GM10847 (cell line): ENCODE measurements around the gene TBC1D22A.

Experiments used
- POLR2A ChIP-seq: IDR thresholded peaks from 2 replicates; pipeline ENCODE4 v1.6.1; 2011; ENCODE audit not compliant: insufficient read length; ENCODE audit errors: extremely low read depth

Gene TBC1D22A

GRCh38 chr22:47019012-47019790 is 256.8 kb downstream of the TBC1D22A start:
- no peak for TF ChIP-seq POLR2A

GRCh38 chr22:47020166-47020565 is 257.7 kb downstream of the TBC1D22A start:
- no peak for TF ChIP-seq POLR2A

- TF ChIP-seq POLR2A = no peak
These were observed 259.1 kb downstream of the TBC1D22A start for GRCh38 chr22:47021371-47022074.

- TF ChIP-seq POLR2A = no peak
These were observed 259.6 kb downstream of the TBC1D22A start for GRCh38 chr22:47022075-47022473.

DNA sequence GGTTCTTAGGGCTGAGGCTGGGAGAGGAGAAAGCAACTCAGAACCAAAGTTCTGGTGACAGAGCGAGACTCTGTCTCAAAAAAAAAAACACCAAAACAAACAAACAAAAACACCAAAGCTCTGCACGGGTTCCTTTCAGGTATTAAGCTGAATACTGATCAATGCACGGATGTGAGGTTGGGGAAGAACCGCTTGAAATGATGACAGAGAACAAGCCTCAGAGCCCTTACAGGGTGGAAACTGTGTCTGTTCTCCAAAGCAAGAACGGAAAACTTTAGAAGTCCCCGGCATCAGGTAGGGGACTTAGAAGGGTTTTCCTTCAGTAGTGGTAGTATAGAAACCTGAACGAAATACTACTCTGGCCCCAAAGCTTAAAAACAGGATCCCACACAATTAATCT is 260.0 kb downstream of the TBC1D22A start:
- TF ChIP-seq POLR2A = no peak

GRCh38 chr22:47023871-47024270 is 261.4 kb downstream of the TBC1D22A start:
- no peak for TF ChIP-seq POLR2A

DNA sequence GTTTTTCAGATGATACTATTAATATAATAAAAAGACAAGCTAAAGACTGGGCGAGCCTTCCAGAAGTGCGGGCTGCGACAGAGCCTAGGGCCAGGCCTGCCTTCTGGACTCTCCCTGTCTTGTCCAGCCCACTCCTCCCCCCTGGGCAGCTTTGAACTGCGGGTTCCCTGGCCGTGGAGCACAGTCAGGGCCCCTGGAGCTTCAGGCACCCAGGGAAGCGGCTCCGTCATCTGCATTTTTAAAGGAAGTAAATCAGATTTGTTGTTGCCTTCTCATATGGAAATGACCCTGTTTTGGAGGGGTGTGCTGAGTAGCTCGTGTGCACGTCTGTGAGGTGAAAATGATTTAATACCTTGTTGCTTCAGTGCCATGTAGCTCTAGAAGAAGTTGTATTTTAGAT is 265.3 kb downstream of the TBC1D22A start:
- no peak for TF ChIP-seq POLR2A

DNA sequence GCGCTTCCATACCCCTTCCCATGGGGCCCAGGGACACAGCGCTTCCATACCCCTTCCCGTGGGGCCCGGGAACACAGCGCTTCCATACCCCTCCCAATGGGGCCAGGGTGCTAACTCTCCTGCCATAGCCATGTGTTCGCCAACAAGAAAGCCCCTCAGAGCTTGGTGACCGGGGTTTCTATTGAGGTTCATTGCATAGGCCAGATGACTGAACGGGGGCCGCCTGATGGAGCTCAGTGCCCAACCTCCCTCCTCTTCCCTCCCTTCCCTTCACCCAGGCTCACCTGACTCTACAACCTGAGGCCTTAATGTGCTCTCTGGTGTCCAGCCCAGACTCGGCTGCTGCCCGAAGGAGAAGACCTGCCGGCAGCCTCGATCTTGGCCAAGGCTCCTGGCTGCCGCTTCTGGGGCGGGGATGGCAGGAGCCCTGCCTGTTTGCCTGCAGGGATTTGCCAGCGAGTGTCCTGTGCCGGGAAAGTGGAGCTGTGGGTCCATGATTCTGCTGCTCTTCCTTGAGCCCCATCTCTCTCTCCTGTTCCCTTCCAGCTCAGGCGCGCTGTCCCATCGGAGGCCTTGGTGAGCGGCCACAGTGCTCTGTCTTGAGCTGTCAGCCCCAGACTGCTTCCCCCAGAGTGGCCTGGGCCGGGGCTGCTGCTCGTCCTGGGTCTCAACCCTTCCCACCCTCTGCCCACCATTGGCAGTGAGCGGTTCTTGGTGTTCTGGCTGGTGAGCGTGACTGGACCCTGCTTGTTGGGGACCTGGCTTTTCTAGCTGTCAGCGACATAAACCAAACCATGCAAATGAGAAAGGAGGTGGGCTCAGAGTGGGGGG is 267.0 kb downstream of the TBC1D22A start:
- no peak for TF ChIP-seq POLR2A

- no peak for TF ChIP-seq POLR2A
These were observed 267.8 kb downstream of the TBC1D22A start for GRCh38 chr22:47030143-47030661.

- TF ChIP-seq POLR2A = no peak
These were observed 268.6 kb downstream of the TBC1D22A start for GRCh38 chr22:47030881-47031627.

GRCh38 chr22:47031628-47031915 is 269.1 kb downstream of the TBC1D22A start:
- TF ChIP-seq POLR2A = no peak

GRCh38 chr22:47032091-47032943 is 269.9 kb downstream of the TBC1D22A start:
- no peak for TF ChIP-seq POLR2A

DNA sequence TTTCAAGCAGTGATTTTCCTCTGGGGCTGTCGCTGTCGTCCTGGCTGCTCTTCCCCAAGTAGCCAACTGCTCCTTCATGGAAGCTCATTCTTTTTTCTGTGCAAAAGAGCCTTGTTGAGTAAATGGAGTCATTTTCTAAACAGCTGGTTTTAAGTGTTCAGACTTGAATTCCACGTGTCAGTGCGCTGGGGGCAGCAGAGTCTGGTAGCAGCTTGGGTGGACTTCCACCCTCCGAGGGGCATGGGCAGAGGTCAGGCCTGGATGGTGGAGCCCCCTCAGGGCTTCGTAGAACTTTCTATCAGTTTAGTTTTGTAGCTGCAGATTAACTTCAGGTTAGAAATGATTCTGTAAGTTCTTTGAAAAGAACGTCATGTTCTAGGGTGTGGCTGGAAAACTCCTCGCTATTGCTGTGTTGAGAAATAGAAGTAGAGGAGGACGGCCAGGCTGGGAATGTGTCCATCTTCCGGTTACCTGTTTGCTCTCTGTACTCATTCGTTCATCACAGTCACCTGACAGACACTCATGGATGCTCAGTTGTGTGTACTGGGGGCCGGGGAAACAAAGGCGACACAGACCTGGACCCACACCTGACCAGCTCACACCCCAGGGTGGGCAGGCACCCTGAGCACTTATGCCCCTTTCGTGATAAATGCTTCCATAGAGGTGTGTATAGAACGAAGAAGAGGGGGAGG is 270.7 kb downstream of the TBC1D22A start:
- no peak for TF ChIP-seq POLR2A

GRCh38 chr22:47033648-47034000 is 271.2 kb downstream of the TBC1D22A start:
- no peak for TF ChIP-seq POLR2A
